Measurements from ENCODE around the gene PPP6R3. TPM values are rescaled to one million over a fixed set of nuclear protein-coding genes. Genes with fewer than 3 reads are reported as not detected.

PPP6R3 gene
- total RNA-seq, 1 experiment from 2014 or later: 138 TPM

DNA sequence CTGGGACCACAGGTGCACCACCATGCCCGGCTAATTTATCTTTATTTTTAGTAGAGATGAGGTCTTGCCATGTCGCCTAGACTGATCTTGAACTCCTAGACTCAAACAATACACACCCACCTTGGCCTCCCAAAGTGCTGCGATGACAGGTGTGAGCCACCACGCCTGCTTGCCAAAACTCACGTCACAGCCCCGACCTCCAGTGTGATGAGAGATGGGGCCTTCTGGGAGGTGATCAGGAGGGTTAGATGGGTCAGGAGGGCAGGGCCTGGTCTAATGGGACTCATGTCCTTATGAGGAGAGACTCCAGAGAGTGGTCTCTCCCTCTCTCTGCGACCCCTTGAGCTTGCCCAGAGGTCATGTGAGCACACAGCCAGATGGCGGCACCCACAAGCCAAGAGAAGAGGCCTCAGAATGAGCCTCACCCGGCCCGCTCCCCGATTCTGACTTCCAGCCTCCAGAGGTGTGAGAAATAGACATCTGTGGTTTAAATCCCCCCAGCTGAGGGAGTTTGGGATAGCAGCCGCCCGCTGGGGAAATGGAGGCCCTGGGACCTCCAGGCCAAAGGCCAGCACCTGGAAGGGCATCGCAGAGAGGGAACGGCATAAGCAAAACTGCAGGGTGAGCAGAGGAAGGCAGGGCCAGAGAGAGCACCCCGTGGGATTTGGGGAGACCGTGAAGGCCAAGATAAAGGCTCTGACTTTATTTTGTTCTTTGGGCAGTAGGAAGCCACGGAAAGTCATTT is 199.7 kb downstream of the PPP6R3 start:
- Mint-ChIP-seq H3K27me3 (ENCODE audit: low read depth) (peaks cover 4% of the 10 kb centered on the region), H3K9me3 (peaks cover 3 to 9% of the 10 kb centered on the region in 2 experiments), H3K4me1 (no peaks in the 10 kb centered on the region), H3K36me3 (ENCODE audit: insufficient read depth in 1 of 3, low read depth in 3 of 3) (peaks cover 0 to 4% (median 0%) of the 10 kb centered on the region in 3 experiments; a peak in 1 of 7 replicates), H3K27ac (no peak overlapping the region), H3K4me3 (no peak overlapping the region; a peak in 1 of 5 replicates)
- Histone ChIP-seq H3K56ac (ENCODE audit: insufficient read length, low read depth, low read length) (no peak overlapping the region), H3K9ac (ENCODE audit: extremely low read depth, insufficient read length, low read length) (no peak overlapping the region), H3T11ph (ENCODE audit: low read length) (no peak overlapping the region), H3K23ac (ENCODE audit: insufficient read length, low read depth, low read length) (no peak overlapping the region), H3K27ac (ENCODE audit: insufficient read length, low read depth, low read length) (no peak overlapping the region), H3K4me2 (ENCODE audit: insufficient read depth, insufficient read length, low read length) (no peak overlapping the region), H2BK5ac (ENCODE audit: insufficient read length, low read length) (no peak overlapping the region), H3K14ac (ENCODE audit: insufficient read depth, low read length) (no peak overlapping the region), H4K20me1 (ENCODE audit: control insufficient read depth, insufficient read depth, insufficient read length) (no peaks in the 10 kb centered on the region), H2BK20ac (ENCODE audit: low read depth, low read length, poor library complexity, severe bottlenecking) (no peak overlapping the region), H4K91ac (ENCODE audit: insufficient read length, low read depth, low read length) (no peak overlapping the region), H3K23me2 (ENCODE audit: insufficient read length, low read depth, low read length, poor library complexity, severe bottlenecking) (no peaks in the 10 kb centered on the region), H3K4me1 (ENCODE audit: insufficient read depth, low read length) (no peaks in the 10 kb centered on the region), H3K79me2 (ENCODE audit: insufficient read depth, low read length) (no peaks in the 10 kb centered on the region), H2AFZ (ENCODE audit: low read length) (no peak overlapping the region), H2BK120ac (ENCODE audit: low read depth, low read length, poor library complexity, severe bottlenecking) (no peak overlapping the region), H3K4ac (ENCODE audit: low read depth, low read length) (no peak overlapping the region), H2BK12ac (ENCODE audit: insufficient read length, low read depth, low read length) (no peak overlapping the region), H4K8ac (replicated peaks; ENCODE audit: insufficient read length, low read depth, low read length) (no peak overlapping the region), H4K5ac (ENCODE audit: insufficient read length, low read depth, low read length) (no peak overlapping the region), H3K18ac (ENCODE audit: insufficient read length, low read depth, low read length) (no peak overlapping the region), H3K79me1 (ENCODE audit: insufficient read depth, low read depth, low read length, poor library complexity, severe bottlenecking) (no peaks in the 10 kb centered on the region), H2BK15ac (ENCODE audit: low read depth, low read length) (no peak overlapping the region), H3K27me3 (ENCODE audit: insufficient read depth, low read length) (no peaks in the 10 kb centered on the region), H2AK5ac (ENCODE audit: insufficient read length, low read length) (no peak overlapping the region), H3K9me3 (ENCODE audit: control insufficient read depth, low read depth, low read length) (no peaks in the 10 kb centered on the region)
- DNase-seq: no peak
- WGBS (ENCODE audit: extremely low coverage, insufficient read length, low lambda C conversion rate): no CpG with 5 or more reads among the region's 18 CpGs
- no peak for TF ChIP-seq CTCF (conservative IDR thresholded peaks at IDR 0.05)

All from H9 (cell line).